HG03108 (cell line): ENCODE measurements around the gene DGCR2.

Source experiments
- ATAC-seq: cut with Tn5 transposase; IDR thresholded peaks from one replicate; pipeline ENCODE4 v1.9.1; 2021; ENCODE audit warnings: moderate library complexity; ENCODE audit not compliant: unreplicated experiment

Gene DGCR2

GRCh38 chr22:19127329-19128008, 5.3 kb upstream of the DGCR2 start:
- ATAC-seq = no peak

- no peak for ATAC-seq
Observed at GRCh38 chr22:19126309-19127273, 4.4 kb upstream of the DGCR2 start.

DNA sequence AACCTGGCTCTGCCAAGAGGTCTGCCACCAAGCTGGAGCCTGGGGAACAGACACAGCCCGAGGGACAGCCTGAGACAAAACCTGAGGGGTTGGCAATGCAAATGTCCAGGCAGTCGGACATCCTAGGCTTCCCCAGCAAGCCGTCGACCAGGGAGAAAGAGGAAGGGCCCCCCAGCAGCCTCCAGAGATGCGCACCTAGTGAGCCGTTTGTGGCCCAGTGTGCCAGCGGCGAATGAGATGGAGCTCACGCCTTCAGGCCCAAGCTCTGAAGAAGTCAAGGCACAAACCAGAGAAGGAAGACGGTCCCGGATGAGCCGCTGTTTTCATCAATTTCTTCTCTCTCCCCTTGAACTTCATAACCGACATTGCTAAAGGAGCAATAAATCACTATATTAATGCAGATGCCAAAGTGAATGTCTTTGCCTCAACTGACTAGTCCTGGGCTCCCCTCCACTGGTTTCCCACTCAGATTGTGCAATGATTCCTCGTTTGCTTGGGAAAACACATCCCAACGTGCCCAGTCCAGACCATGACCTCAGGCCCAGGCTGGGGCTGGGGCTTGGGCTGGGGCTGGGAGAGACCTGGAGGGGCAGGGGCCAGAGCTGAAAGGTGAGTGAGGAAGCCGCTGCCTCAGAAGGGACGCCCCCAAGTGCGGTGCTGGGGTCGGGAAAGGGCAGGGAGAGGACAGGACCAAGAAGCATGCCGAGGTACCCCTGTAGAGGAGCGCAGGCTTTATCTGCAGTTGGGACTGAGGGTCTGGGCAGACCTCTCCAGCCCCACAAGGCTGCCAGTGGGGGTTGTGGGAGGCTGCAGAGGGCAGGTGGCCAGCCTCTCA, 3.5 kb upstream of the DGCR2 start:
- no peak for ATAC-seq

GRCh38 chr22:19125011-19125410, 2.8 kb upstream of the DGCR2 start:
- no peak for ATAC-seq

- no peak for ATAC-seq
Observed at GRCh38 chr22:19124377-19124776, 2.2 kb upstream of the DGCR2 start.

DNA sequence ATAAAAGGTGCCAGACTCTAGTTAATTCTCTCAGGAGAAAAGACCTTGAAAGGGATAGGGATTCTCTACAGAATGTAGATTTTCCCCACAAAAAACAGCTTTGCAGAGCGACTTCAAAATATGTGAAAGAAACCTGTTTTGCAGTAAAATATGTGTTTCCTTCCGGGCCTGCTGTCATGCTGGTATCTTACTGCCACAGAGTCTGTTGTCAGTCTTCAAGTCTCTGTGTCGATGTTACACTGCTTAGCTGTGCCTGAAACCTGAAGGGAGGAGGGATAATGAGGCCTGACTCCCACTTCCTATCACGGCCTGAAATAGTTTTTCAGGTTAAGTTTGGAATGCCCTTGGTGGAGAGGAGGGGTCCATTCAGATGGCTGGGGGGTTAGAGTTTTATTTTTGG, 1.7 kb upstream of the DGCR2 start:
- no peak for ATAC-seq

DNA sequence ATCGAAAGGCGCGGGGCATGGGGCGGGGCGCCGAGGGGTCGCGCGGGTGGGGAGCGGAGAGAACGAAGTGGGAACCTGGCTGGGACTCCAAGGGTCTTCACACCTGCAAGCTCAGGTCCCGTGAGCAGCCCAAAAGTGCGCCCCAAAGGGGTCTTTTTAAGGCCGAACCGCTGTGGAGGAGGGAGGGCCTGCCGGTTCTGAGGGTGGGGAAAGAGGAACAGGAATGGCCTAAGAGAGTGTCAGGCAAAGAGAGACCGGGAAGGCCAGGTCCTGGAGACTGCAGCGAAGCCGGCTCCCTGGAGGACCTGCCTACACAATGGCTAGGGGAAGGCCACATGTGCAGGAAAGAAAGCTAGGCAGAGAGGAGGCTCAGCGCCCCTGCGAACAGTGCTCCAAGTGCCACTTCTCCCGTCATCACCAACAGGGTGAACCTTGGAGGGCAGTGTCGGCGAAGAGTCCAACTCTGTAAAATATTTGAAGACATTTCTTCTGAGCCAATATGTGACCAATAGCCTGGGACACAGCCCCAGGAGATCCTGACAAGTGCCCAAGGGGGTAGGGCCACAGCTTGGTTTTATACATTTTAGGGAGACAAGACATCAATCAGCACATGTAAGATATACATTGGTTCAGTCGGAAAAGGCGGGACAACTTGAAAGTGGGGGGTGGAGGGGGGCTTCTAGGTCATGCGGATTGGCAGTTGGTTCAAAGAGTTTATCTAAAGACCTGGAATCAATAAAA, 710 bp upstream of the DGCR2 start:
- ATAC-seq = no peak

GRCh38 chr22:19121631-19122142, 525 bp downstream of the DGCR2 start:
- ATAC-seq = peak; percentile 10

DNA sequence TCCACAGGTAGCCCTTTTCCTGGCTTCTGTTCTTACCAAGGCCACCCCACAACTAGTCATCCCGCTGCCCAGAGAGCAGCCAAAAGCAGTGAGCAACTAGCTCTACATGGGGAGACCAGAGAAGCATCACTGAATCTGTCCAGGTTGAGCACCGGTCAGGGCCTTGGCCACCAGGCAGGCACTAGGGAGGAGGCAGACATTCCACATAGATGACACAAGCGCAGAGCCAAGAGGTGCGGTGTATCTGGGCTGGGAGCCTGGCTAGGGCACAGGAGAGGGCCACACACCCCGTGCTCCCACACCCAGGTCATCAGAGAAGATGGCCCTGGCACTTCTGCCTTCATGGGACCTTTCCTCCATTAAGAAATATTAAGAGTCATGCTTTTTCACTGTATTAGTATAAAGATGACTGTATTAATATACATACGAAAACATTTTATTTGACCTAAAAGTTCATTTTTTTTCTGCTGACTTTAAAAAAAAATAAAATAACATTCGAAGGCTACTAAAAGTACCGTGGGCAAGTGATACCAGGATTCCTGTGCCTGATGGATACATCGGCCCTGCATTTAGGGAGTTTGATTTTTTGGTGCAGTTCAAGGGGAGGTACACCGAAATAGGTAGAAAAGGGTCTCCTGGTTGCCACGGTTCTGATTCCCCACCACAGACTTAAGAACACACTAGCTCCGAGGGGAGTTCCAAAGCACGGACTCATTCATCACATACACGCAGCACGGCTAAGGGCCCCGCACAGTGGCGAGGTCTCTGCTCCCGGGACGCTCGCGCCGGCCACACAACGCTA, 1.2 kb downstream of the DGCR2 start:
- ATAC-seq = no peak

- no peak for ATAC-seq
Observed at GRCh38 chr22:19119949-19120348, 2.3 kb downstream of the DGCR2 start.

DNA sequence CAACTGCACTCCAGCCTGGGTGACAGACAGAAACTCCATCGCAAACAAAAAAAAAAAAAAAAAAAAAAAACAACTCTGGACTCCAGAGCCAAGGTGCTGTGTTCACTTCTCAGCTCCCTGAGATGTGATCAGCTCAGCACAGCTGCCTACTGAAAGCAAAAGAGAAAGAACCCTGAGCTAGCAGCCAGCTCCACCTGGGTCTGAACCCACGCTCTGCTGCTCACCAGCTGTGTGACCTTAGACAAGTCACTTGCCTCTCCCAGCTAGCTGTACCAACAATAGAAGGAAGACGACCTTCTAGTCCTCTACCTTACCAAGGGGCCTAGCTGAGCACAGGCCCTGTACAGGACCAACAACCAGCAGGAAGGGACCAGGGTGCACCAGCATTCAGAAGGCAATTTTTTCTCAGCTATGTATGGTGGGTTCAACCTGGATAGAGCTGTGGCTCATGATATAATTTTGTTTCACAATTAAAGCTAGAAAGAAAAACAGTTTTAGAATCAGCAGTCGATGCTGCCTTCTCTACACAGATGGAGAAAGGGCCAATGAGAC, 3.8 kb downstream of the DGCR2 start:
- peak; percentile 30 for ATAC-seq

DNA sequence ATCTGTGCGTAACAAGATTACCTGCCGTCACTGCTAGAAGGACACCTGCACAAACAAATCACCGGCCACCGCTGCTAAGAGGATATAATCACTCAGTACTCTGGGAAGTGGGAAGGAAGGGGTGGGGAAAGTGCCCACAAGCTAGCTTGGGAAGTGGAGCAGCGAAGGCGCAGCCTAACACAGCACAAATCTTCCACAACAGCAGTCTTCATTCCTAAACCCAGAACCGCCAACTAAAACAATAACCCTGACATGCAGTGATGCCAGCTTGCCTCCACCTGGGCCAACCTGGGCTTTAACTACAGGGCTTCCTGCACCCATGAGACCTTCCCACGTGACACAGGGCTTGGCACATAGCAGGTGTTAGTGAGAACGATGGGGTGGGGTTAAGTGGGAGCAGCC, 5.1 kb downstream of the DGCR2 start:
- ATAC-seq = no peak

DNA sequence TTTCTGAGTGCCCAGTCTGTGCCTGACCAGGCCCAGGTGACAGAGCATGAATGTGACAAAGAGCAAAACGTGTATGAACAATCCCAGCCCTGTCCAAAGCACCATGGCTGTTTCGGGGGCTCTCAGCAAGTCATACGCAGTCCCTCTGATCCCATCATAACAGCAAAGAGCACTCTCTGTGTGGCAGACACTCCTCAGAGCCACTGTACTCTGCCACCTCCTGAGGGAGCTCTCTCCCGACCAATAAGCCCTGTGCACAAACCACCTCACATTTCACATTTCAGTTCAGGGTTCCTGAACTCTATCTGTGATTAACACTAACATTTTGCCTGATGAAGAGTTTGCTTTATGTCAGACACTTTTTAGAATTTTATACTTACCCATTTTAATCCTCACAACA, 6.6 kb downstream of the DGCR2 start:
- no peak for ATAC-seq

DNA sequence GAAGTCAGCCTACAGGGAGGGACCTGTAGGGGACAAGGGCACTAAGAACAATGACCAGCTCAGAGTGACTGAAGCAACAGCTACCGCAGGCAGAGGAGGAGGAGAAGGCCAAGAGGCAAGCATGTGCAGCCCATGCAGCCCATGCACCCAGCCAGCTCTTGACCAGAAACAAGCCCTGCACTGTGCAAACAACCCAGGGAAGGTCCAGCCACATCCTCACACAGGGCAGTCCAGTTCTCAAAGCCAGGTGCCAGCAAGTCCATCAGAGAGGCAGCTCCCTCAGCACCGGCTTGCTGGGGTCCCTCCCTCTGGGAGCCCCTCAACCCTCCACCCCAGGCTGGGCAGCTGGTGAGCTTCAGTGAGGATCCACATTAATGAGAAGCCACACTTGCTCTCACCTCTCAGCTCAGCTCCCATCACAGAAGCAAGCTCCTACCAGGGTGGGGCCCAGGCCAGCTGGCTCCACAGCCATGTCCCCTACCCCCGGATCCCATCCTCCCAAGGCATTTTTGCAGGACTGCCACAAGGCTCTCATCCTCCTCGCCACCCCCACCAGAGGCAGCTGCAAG, 7.1 kb downstream of the DGCR2 start:
- ATAC-seq = no peak

DNA sequence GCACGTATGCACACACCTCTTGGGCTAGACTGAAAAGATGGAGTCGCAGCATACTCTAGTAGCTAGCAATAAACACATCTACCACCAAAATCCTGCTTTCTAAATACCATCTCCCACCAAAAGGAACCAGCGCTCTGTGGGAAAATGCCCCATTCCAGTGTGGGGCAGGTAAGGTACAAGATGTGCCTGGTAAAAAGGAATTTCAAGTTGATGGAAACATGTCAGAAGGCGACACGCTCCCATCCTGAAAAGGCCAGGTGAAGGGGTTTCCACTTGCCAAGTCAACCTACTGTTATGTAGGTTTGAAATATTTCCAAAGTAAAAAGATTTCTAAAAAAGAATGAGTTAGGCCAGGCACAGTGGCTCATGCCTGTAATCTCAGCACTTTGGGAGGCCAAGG, 8.8 kb downstream of the DGCR2 start:
- no peak for ATAC-seq

- no peak for ATAC-seq
Observed at GRCh38 chr22:19111584-19111983, 10.6 kb downstream of the DGCR2 start.

DNA sequence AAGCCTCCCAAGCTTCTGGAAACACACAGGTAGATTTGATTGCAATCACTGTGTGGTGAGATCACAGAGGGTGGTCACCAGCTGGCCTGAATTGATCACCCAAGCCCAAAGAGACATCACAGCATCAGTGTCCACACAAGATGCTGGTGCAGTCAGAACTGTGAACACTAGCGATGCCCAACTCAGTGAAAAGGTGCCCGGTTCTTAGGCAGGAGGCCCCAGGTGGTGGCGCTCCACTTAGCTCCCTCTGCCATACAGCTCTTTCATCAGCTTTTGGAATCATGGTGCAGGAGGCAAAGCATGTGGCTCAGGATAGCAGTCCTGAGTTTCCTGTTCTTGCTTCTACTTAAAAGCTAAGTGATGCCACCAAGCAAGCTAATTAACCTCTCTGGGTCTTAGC, 11.1 kb downstream of the DGCR2 start:
- ATAC-seq = no peak

GRCh38 chr22:19110646-19111045, 11.6 kb downstream of the DGCR2 start:
- ATAC-seq = no peak

DNA sequence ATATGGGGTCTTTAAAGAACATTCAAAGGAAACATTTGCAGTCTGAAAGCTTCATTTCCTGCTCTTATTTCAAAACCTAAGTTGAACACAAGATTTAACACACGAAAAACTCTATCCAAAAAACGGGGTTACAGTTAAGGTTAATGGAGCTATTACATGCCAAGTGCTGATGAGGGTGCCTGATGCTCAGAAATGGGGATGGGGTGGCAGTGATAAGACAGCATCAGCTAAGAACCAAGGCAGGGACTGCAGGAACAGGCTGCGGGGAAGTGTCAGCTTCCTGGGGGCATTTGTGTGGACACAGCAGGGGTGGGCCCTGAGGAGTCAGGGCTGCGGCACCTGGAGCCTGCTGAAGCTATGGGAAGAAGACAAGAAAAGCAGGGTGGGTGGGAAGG, 12.2 kb downstream of the DGCR2 start:
- ATAC-seq = no peak
